Mammary epithelial cell (primary cell): ENCODE results near the gene CACNA2D1.

ENCODE experiments used
- CTCF ChIP-seq, 2 donors: IDR thresholded peaks in 1 of 2; conservative IDR thresholded peaks in 1 of 2; 2 replicates each; pipeline ENCODE4 v1.5.1; 2011 to 2012; ENCODE audit warnings: inconsistent platforms in 2 of 2, low read length in 2 of 2, mild to moderate bottlenecking in 2 of 2, control low read depth in 1 of 2, low read depth in 1 of 2; ENCODE audit not compliant: insufficient read depth in 1 of 2; ENCODE audit errors: extremely low read depth in 1 of 2
- EZH2 ChIP-seq: IDR thresholded peaks from 2 replicates; pipeline ENCODE4 v1.6.1; 2012; ENCODE audit warnings: low read length, inconsistent platforms, borderline replicate concordance

DNA sequence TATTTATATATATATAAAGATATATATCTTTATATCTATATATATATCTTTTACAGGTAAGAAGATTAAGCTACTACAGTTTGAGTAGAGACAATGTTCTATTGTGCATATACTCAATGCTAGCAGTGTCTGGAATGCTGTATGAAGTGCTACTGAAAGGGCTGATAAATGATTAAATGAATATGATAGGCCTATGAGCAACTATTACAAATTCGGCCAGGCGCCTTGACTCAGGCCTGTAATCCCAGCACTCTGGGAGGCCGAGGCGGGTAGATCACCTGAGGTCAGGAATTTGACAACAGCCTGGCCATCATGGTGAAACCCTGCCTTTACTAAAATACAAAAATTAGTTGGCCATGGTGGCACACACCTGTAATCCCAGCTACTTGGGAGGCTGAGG is 297.1 kb downstream of the CACNA2D1 start:
- TF ChIP-seq CTCF (conservative IDR thresholded peaks at IDR 0.05 in 1 of 2, IDR thresholded peaks at IDR 0.05 in 1 of 2; ENCODE audit: extremely low read depth in 1 of 2, insufficient read depth in 1 of 2, low read depth in 1 of 2, low read length in 2 of 2) (no peak), EZH2 (no peak)
